Measurements from ENCODE around the gene TRPM5. TPM values are rescaled to one million over a fixed set of nuclear protein-coding genes. Genes with fewer than 3 reads are reported as not detected.
"Not testable (repeated sequence)": the region's sequence is repeated elsewhere in the genome, so short reads cannot be mapped to it uniquely, and the experiment has no call there.

Gene TRPM5
- polyA plus RNA-seq (ENCODE audit: insufficient read length), result 2.9 TPM
- long read RNA-seq, donor 1, result 0 reads
- long read RNA-seq, donor 2, result 0 reads
- long read RNA-seq, donor 3, result 0 reads
- long read RNA-seq, donor 4, result 0 reads
- long read RNA-seq, donor 5, result 0 reads
- long read RNA-seq, donor 6, result 0 reads
- long read RNA-seq, donor 7, result 0 reads
- long read RNA-seq, donor 8, result 0 reads

DNA sequence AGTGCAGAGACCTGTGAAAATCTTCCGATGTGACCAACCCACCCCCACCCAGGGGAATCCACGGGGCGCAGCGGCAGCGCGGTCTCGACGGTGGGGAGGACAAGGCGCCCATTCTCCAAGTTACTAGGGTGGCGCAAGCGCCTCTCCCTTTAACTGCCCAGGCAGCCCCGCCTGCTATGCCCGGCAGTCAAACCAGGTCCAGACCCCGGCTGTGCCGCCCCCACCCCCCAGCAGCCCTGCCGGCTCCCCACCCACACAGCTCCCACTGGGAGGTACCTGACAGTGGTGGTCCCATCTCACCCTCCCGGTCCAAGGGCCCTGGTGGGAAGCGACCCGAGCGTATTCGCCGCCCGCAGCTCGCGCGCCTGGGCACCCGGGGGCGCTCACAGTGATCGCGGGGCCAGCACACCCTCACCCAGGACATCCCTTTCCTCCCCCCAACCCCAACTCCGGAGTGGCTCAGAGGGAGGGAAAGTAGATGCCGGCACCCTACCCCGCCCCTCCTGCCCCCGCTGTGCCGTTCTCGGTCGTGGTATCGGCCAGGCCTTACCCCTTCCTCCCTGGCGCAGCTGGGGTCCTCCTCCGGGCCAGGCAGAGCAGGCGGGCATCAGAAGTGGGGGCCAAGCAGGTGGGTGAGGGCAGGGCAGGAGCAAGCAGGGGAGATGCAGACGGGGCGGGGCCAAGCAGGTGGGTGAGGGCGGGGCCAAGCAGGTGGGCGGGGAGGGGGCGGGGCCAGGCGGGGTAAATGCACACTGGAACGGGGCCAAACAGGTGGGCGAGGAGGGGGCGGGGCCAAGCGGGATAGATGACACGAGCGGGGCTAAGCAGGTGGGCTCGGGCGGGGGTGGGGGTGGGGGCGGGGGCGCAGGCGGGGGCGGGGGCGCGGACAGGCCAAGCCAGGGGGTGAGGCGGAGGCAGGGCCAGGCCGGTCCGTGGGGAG is at the start of gene TRPM5:
Gene TRPM5 (minus strand): TSS at position 634 of the 940 bp plus-strand sequence. CDS start 21,478 bp downstream, outside the sequence.
- DNase-seq, result no peak

- no peak for DNase-seq
Observed at GRCh38 chr11:2489083-2489482, 44.8 kb upstream of the TRPM5 start.

- no peak for DNase-seq
Observed at GRCh38 chr11:2488004-2488403, 43.7 kb upstream of the TRPM5 start.

GRCh38 chr11:2484576-2485125 is 40.3 kb upstream of the TRPM5 start:
- DNase-seq, result no peak

- DNase-seq, result no peak
Observed at GRCh38 chr11:2483426-2483825, 39.1 kb upstream of the TRPM5 start.

DNA sequence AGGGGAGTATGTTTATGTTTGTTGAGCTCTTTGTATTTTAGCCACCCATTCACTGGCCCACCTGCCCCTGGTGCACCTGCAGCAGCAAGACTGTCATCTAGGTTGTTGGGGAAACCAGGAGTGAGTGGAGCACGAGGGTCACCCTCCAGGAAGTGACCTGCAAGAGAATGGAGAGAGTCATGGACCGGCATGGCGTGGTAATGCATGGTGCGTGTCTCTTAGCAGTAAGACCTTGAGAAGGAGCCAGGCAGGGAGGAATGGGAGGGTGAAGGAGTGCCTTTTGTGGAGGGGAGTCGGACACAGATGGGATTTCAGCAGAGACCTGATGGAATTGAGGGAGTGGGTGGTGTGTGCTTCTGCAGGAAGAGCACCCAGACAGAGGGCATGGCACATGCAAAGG is 38.4 kb upstream of the TRPM5 start:
- DNase-seq, result no peak

- DNase-seq, result no peak
Observed at GRCh38 chr11:2482204-2482603, 37.9 kb upstream of the TRPM5 start.

GRCh38 chr11:2481253-2481652 is 36.9 kb upstream of the TRPM5 start:
- DNase-seq, result no peak

DNA sequence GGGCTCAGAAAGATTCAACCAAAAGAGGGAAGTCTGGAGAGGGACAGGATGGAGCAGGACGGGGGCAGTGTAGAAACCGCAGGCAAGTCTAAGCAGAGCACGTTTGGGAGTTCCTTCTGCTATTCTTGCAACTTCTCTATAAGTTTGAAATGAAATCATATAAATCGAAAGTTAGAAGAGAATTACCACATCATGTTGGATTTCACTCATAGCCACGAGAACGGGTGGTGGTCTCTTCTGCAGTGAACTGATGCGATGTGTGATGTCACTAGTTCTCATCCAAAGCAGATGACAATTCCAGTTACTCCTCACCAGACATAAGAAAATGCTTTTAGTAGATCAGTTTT is 36.5 kb upstream of the TRPM5 start:
- no peak for DNase-seq

- DNase-seq, result not testable (repeated sequence)
Observed at GRCh38 chr11:2480067-2480873, 36.0 kb upstream of the TRPM5 start.

GRCh38 chr11:2477936-2478335 is 33.6 kb upstream of the TRPM5 start:
- DNase-seq, result no peak

DNA sequence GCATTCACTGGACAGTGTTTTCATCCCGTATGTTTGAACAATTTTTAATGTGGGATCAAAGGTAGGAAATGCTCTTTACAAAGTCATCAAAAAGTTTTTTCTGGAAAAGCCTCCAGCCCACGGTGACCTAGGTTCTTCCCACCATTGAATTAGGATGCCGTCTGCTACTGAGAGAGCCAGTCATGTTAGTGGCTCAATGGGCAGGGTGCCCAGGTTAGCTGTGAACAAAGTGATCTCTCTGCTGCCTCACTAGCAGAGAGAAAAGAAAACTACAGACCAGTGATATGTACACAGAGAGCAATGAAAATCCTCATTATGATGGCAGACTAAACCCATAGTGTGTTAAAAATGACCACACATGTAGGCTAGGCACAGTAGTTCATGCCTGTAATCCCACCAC is 32.9 kb upstream of the TRPM5 start:
- no peak for DNase-seq

DNA sequence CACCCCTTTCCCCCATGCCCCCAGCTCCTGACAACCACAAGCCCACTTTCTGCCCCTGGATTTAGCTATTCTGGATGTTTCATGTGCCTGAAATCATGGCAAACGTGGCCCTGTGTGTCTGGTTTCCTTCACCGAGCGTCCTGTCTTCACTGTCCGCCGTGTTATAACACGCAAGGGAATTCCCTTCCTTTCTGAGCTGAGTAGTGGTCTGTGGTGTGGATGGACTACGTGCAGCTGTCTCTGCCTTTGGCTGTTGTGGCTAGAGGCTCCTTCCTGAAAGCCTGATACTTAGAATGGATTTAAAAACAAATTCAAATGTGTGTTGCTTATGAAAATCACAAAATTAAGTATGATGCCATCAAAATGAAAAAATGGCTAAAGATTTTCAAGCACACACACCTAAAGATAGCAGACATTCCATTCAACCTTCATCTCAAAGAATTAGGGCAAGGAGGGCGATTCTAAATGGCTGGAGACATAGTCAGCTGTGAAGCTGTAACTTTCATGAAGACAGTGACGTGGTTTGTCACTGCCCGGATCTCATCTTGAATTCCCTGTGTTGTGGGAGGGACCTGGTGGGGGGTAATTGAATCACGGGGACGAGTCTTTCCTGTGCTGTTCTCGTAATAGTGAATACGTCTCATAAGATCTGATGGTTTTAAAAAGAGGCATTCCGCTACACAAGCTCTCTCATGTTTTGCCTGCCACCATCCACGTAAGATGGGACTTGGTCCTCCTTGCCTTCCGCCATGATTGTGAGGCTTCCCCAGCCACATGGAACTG is 31.0 kb upstream of the TRPM5 start:
- no peak for DNase-seq

GRCh38 chr11:2474059-2474901 is 30.0 kb upstream of the TRPM5 start:
- peak; percentile 20 for DNase-seq

DNA sequence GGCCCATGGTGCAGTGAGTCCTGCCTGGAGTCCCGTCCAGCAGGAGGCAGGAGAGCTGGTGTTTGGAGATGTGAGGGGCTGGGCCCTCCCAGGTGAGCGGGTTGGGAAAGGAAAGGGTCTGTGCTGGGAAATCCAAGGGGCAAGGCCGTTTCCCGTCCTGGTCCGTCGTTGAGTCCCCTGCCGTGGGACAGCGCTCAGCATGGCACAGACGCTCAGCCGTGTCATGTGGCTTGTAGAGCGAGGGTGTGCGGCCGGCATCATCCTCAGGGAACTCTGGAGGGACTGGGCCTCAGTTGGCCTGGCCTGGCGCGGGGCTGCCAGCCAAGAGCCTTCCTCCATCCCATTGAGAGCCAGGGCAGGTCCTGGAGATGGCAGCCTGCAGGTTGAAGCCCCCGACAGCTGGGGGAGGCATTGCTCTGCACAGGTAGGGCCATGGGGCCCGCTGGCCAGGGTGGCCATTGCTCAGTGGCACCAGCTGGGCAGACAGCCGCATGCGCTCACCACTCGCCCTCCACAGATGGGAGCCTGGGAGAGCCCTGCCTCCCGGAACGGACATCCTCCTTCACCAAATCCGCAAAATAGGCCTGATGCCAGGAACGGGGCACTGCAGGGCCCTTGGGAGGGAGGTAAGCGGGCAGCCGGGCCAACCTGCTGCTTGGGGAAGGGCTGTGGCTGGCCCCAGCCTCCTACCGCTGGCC is 29.2 kb upstream of the TRPM5 start:
- DNase-seq, result no peak

- DNase-seq, result no peak
Observed at GRCh38 chr11:2472428-2473186, 28.3 kb upstream of the TRPM5 start.

GRCh38 chr11:2471804-2472096 is 27.4 kb upstream of the TRPM5 start:
- DNase-seq, result no peak

- no peak for DNase-seq
Observed at GRCh38 chr11:2471048-2471803, 26.9 kb upstream of the TRPM5 start.

DNA sequence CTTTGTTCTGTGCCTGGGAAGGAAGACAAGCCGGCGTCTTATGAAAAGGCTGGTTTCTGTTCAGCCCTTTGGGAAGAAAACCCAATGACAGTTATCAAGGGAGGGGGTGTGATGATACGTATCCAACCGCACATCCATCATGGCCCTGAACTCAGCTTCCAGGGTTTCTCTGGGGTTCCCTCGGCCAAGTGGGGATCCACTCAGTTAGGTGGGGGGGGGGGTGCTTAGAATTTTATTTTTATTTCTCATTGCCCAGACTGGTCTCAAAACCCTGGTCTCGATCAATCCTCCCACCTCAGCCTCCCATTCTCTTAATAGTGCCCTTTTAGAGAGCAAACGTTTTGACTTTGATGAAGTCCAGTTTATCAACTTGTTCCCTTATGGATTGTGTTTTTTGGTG is 26.2 kb upstream of the TRPM5 start:
- no peak for DNase-seq
